Tibial artery (tissue), 4 donors: ENCODE measurements around the gene NEMP1.

ENCODE experiments used
- DNase-seq, 2 donors: peaks; one replicate each; pipeline ENCODE4 v3.0.0-alpha.2; 2019
- H3K27ac ChIP-seq, 2 donors: fragments of 200-600 bp; sonication (generic) in 1 of 2; 1 replicate in 1 of 2; 2 replicates in 1 of 2; pipeline ENCODE4 v1.5.1; 2018 to 2019; ENCODE audit warnings: mild to moderate bottlenecking in 1 of 2
- H3K27me3 ChIP-seq, 2 donors: fragments of 200-600 bp; sonication (generic) in 1 of 2; one replicate each; pipeline versions ENCODE4 v1.5.1 to v1.6.0; 2016 to 2019
- H3K36me3 ChIP-seq, 3 donors: fragments of 200-600 bp; sonication (generic) in 2 of 3; one replicate each; pipeline ENCODE4 v1.5.1; 2016 to 2019; ENCODE audit warnings: mild to moderate bottlenecking in 2 of 3
- H3K4me1 ChIP-seq, 4 donors: fragments of 200-600 bp; sonication (generic) in 2 of 4; 1 replicate in 3 of 4; 2 replicates in 1 of 4; pipeline ENCODE4 v1.5.1; 2016 to 2019
- H3K4me3 ChIP-seq, 2 donors: fragments of 200-600 bp; sonication (generic) in 1 of 2; 1 replicate in 1 of 2; 2 replicates in 1 of 2; pipeline ENCODE4 v1.5.1; 2018 to 2019; ENCODE audit warnings: mild to moderate bottlenecking in 2 of 2
- H3K9me3 ChIP-seq, 3 donors: fragments of 200-600 bp; sonication (generic) in 1 of 3; one replicate each; pipeline ENCODE4 v1.5.1; 2016 to 2019
- intact Hi-C: fragments of 100-400 bp; cut with DNase I; formaldehyde crosslinking; loops from one replicate; pipeline ENCODE4 v1.15.0; 2023; ENCODE audit warnings: low total_unique reads
- TF ChIP-seq, protein P1 (sequence below), 2 experiments: fragments of 200-600 bp in 1 of 2; fragments of 450-650 bp in 1 of 2; IDR thresholded peaks; one replicate each; pipeline ENCODE4 v1.5.1; 2017 to 2019; ENCODE audit warnings: antibody characterized with exemption in 2 of 2, mild to moderate bottlenecking in 1 of 2, moderate library complexity in 1 of 2

Gene NEMP1

DNA sequence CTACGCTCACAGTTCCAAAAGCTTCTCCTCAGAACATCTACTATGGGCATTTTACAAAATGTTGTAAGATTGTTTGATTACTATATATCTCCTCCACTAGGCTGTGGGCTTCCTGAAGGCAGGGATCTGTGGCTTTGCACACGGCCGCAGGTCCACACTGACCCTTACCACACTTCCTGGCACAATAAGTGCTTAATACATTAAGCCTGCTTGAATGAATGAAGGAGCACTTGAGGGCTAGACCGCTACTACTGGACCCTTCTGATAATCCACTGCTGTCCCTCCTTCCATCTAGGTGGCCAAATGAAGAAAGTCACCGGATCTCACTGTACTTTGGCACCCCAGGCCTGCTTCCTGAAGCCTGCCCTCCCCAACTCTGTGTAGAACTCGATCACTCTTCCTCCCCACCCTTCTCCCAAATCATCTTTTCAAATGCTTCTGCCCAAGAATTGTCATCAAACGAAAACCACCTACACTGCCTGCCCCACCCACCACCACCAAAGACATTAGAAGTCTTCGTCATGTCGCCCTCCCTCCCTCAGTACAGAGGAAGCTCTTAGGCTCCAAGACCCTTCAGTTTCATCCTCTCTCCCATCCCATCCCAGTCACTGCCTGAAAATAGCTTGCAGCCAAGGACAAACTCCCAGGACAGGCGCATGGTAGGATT, 71.6 kb downstream of the NEMP1 start:
- TF ChIP-seq, protein P1, sequence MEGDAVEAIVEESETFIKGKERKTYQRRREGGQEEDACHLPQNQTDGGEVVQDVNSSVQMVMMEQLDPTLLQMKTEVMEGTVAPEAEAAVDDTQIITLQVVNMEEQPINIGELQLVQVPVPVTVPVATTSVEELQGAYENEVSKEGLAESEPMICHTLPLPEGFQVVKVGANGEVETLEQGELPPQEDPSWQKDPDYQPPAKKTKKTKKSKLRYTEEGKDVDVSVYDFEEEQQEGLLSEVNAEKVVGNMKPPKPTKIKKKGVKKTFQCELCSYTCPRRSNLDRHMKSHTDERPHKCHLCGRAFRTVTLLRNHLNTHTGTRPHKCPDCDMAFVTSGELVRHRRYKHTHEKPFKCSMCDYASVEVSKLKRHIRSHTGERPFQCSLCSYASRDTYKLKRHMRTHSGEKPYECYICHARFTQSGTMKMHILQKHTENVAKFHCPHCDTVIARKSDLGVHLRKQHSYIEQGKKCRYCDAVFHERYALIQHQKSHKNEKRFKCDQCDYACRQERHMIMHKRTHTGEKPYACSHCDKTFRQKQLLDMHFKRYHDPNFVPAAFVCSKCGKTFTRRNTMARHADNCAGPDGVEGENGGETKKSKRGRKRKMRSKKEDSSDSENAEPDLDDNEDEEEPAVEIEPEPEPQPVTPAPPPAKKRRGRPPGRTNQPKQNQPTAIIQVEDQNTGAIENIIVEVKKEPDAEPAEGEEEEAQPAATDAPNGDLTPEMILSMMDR (IDR thresholded peaks at IDR 0.05) = no peak
- H3K27me3 ChIP-seq = no peaks in the 10 kb centered on the region
- peaks cover 25 to 29% (median 26%) of the 10 kb centered on the region in 3 donors for H3K36me3 ChIP-seq
- no peak for DNase-seq
- peak overlapping the region; percentile 69 to 93 for H3K4me3 ChIP-seq
- H3K27ac ChIP-seq = peak overlapping the region; percentile 31 to 52
- H3K9me3 ChIP-seq = no peaks in the 10 kb centered on the region
- peaks cover 0 to 25% (median 15%) of the 10 kb centered on the region in 4 donors for H3K4me1 ChIP-seq
- intact Hi-C loops = no loop called here

DNA sequence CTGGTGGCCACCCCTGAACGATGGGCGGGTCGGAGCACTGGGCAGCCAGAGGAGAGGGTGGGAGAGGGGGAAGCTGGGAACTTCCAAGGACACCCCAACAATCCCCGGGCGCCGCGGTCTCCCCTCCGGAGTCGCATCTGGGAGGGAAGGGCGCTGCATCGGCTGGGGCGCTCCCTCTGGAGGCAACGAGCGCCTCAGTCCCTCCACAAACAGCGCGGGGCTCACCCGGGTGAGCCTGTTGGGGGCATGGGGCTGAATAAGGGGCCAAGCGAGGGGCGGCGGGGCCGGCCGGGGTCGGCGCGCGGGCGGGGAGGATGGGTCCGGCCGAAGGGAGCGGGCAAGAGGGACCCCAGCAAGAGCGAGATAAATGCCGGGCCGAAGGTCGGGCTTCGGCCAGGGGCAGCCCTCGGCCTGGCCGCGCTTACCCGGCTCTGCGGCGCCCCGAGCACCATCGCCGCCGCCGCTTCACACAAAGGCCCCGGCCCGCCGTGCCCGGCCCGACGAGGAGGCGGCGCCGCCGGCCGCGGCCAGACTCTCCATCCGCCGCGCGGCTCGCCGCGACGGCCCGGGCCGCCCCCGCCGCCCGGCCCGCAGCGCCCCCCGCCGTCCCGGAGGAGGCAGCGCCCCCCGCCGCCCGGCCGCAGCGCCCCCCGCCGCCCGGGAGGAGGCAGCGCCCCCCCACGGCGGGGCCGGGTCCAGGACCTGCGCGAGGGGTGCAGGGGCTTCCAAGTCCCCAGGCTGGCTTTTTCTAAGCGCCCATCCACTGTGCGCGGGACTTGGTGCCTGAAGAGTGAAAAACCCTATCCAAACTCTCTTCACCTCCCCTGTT, 72.4 kb downstream of the NEMP1 start, which contains the start of gene ZBTB39:
ZBTB39 (minus strand) TSS at position 567 of the 829 bp plus-strand sequence. CDS start 1,629 bp downstream, outside the sequence.
- intact Hi-C loops = no loop called here
- Histone ChIP-seq H3K27ac (peak within 1 kb of the TSS; percentile 70 to 84), H3K4me3 (peak within 1 kb of the TSS; percentile 69 to 93), H3K4me1 (peaks cover 0 to 32% (median 21%) of the 10 kb centered on the region in 4 donors), H3K36me3 (peaks cover 25 to 37% (median 27%) of the 10 kb centered on the region in 3 donors), H3K9me3 (no peaks in the 10 kb centered on the region), H3K27me3 (no peaks in the 10 kb centered on the region)
- TF ChIP-seq, protein P1 (IDR thresholded peaks at IDR 0.05) = peak; percentile 40 to 52
- DNase-seq = peak; percentile 29 to 71
